GM12873 (cell line): ENCODE measurements around the gene CDH8.

Experiments used
- TF ChIP-seq, protein P1 (sequence below): IDR thresholded peaks from 2 replicates; pipeline ENCODE4 v1.5.1; 2012; ENCODE audit warnings: low read depth, mild to moderate bottlenecking, moderate library complexity, low read length, control low read depth; ENCODE audit not compliant: insufficient read depth; ENCODE audit errors: missing control alignments

CDH8 gene

DNA sequence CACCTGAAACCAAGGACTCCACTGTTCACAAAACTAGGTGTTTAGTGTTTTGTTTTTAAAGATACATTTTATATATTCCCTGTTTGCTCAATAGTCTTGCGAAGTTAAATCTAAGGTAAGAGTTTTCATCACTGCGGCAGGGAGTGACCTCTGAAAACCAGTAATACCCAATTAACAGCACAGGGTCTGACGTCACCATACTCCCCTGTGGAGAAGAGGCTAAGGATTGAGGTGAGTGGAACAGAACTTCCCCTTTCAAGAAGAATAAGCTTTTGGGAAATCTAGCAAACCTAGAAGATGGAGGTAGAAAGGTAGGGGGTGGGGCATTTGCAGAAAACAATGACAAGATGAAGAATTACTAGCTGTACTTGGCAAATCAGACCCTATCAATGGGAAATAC is 120.7 kb downstream of the CDH8 start:
- TF ChIP-seq, protein P1, sequence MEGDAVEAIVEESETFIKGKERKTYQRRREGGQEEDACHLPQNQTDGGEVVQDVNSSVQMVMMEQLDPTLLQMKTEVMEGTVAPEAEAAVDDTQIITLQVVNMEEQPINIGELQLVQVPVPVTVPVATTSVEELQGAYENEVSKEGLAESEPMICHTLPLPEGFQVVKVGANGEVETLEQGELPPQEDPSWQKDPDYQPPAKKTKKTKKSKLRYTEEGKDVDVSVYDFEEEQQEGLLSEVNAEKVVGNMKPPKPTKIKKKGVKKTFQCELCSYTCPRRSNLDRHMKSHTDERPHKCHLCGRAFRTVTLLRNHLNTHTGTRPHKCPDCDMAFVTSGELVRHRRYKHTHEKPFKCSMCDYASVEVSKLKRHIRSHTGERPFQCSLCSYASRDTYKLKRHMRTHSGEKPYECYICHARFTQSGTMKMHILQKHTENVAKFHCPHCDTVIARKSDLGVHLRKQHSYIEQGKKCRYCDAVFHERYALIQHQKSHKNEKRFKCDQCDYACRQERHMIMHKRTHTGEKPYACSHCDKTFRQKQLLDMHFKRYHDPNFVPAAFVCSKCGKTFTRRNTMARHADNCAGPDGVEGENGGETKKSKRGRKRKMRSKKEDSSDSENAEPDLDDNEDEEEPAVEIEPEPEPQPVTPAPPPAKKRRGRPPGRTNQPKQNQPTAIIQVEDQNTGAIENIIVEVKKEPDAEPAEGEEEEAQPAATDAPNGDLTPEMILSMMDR, result no peak

DNA sequence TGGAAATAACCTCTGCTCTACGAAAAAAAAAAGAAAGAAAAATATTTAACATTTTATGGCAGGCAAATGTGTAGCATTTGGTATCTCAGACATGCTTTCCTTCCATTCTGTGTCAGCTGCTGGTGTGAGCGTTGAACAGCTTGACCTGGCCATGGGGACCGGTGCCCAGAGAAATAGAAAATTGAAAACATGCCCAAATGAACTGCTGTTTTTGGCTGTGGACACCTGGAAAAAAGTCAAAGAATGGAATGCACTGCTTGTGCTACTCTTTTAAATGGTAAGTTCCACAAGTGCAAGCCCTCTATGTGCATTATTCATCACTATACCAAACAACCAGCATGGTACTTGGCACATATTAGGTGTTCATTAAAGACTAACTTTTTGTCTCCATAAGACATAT is 127.2 kb downstream of the CDH8 start:
- TF ChIP-seq, protein P1, result no peak

DNA sequence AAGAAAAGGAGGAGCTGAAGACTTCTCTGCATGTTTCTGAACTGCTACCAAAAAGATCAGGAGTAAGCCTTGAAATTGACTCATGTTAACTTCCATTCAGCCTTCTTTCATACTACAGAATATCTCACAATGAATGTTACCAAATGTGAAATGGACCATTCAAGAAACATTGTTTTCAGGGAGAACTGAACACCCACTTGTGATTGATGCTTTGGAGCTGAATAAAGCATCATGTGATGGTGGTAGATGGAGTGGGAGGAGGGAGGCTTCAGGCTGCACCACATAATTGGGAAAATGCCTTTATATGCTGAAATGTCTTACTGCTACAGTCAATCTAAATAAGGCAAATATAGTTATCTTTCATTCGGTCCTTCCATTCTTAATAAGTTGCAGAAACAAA is 127.8 kb downstream of the CDH8 start:
- TF ChIP-seq, protein P1, result no peak

DNA sequence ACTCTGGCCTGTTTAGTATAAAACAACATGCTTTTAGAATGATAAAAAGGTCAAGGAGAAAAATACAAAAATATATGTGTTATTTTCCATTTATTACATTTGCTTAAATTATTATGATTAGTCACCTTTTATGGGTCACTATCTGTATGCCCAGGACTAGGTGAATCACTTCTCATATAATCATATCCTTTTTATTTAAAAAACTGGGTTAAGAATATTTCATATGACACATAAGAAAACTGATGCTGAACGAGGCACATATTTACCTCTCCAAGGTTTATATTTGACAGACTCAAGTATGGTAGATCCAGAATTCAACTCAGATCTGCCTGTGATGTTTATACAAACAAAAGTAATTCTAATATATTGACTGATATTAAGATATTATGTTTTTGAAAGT is 134.5 kb downstream of the CDH8 start:
- TF ChIP-seq, protein P1, result no peak

DNA sequence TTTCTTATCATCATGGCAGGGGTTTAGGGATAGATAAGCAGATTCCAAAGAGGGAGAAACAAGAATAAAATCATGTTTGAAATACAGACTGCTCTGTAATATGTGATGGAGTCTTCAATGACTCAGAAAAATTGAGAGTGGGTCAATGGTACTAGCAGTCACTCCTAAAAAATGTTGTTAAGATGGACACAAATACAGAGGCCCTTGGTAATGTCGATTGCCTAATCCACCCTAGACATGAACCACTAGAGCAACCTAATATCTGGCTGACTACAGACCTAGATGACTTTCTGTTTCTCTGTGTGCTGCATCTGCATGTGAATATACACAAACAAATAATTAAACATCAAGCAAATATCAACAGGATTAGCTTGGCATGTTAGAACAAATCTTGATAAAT is 135.8 kb downstream of the CDH8 start:
- TF ChIP-seq, protein P1, result no peak

DNA sequence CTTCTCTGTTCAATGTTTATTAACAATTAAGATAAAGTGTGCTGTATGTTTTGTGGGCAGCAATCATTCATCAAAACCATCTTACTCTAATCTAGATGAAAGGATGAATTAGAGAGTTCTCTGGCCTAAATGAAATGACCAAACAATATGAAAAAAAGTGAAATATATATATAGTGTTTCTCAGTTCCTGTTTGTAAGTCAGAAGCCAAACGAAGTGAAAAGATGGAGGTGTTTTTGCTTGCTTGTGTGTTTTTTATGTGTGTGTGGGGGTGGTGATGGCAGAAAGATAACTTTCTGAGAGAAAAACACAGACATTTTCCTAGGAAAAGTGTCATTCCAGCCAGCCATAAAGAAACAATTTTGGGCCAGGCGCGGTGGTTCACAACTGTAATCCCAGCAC is 138.6 kb downstream of the CDH8 start:
- TF ChIP-seq, protein P1, result no peak

DNA sequence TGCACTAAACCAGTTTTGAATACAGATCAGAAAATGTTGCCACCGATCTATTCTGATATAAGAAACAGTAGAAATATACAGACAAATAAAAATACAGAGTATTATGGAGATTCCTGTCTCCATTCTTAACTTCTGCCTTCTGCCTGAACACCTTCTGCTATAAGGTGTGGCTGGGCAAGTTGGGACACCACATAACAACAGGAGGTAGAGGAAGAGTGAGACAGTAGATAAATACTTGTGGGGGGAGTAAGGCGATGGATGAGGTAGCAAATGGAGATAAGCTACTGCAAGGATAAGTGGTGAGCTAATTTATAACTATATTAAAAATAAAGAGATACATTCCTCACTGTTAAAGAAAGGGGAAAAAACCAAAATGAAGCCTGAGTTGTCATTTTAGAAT is 143.7 kb downstream of the CDH8 start:
- TF ChIP-seq, protein P1, result no peak
